K562 (cell line): ENCODE data around the gene LGALS12.

Experiments used
- DPF2 ChIP-seq: fragments of 450-650 bp; IDR thresholded peaks from 2 replicates; pipeline ENCODE4 v1.6.1; 2016
- FOXK1 ChIP-seq: sonication (generic); formaldehyde crosslinking; IDR thresholded peaks from 2 replicates; pipeline ENCODE4 v1.8.0; 2022; ENCODE audit warnings: missing genetic modification reagents, mild to moderate bottlenecking, borderline replicate concordance
- FOXM1 ChIP-seq, 2 experiments: fragments of 450-650 bp in 1 of 2; sonication (generic) in 1 of 2; formaldehyde crosslinking in 1 of 2; IDR thresholded peaks; 2 replicates each; pipeline versions ENCODE4 v1.6.1 to v1.9.0; 2017 to 2022; ENCODE audit warnings: low read depth in 2 of 2, mild to moderate bottlenecking in 2 of 2, missing genetic modification reagents in 1 of 2, moderate library complexity in 1 of 2
- JUND ChIP-seq, 2 experiments: IDR thresholded peaks; 2 replicates in 1 of 2; 3 replicates in 1 of 2; pipeline ENCODE4 v1.6.1; 2011; ENCODE audit warnings: borderline replicate concordance in 2 of 2, low read depth in 2 of 2, low read length in 2 of 2, improper control_type of control experiment in 1 of 2, missing biosample characterization in 1 of 2, missing genetic modification characterization in 1 of 2, missing genetic modification reagents in 1 of 2
- KDM5B ChIP-seq: fragments of 200-600 bp; sonication (generic); IDR thresholded peaks from 2 replicates; pipeline ENCODE4 v1.6.1; 2012; ENCODE audit warnings: low read depth, mild to moderate bottlenecking, moderate library complexity, low read length, control low read depth, inconsistent platforms; ENCODE audit not compliant: insufficient replicate concordance
- MAZ ChIP-seq, 2 experiments: fragments of 450-650 bp in 1 of 2; sonication (generic) in 1 of 2; formaldehyde crosslinking; IDR thresholded peaks in 1 of 2; conservative IDR thresholded peaks in 1 of 2; 2 replicates each; pipeline versions ENCODE4 v1.4.0 to v1.5.0; 2020; ENCODE audit warnings: mild to moderate bottlenecking in 1 of 2, missing genetic modification reagents in 1 of 2
- RREB1 ChIP-seq: fragments of 250-450 bp; sonication (Bioruptor Pico); IDR thresholded peaks from 2 replicates; pipeline ENCODE4 v1.4.0; 2020
- TBL1XR1 ChIP-seq, 2 experiments: IDR thresholded peaks; 2 replicates each; pipeline ENCODE4 v1.6.1; 2012; ENCODE audit warnings: improper control_type of control experiment in 2 of 2, low read length in 2 of 2, mild to moderate bottlenecking in 1 of 2
- ZBTB26 ChIP-seq: fragments of 450-650 bp; formaldehyde crosslinking; IDR thresholded peaks from 2 replicates; pipeline ENCODE4 v1.4.0; 2022; ENCODE audit warnings: missing genetic modification characterization
- TF ChIP-seq, protein P1 (sequence below): sonication (generic); formaldehyde crosslinking; IDR thresholded peaks from 2 replicates; pipeline ENCODE4 v1.8.0; 2022; ENCODE audit warnings: mild to moderate bottlenecking, missing genetic modification reagents

GRCh38 chr11:63491240-63491587, 14.7 kb upstream of the LGALS12 start:
- TF ChIP-seq, protein P1, sequence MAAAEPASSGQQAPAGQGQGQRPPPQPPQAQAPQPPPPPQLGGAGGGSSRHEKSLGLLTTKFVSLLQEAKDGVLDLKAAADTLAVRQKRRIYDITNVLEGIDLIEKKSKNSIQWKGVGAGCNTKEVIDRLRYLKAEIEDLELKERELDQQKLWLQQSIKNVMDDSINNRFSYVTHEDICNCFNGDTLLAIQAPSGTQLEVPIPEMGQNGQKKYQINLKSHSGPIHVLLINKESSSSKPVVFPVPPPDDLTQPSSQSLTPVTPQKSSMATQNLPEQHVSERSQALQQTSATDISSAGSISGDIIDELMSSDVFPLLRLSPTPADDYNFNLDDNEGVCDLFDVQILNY (CRISPR knock-in tag): no peak
- no peak for TF ChIP-seq ZBTB26
- no peak for TF ChIP-seq DPF2
- TF ChIP-seq KDM5B: no peak
- TF ChIP-seq MAZ (CRISPR knock-in tag; conservative IDR thresholded peaks at IDR 0.05 in 1 of 2, IDR thresholded peaks at IDR 0.05 in 1 of 2): no peak
- TF ChIP-seq FOXK1: no peak
- no peak for TF ChIP-seq FOXM1 (IDR thresholded peaks at IDR 0.05; ENCODE audit: low read depth)
- TF ChIP-seq FOXM1 (CRISPR knock-in tag; IDR thresholded peaks at IDR 0.05; ENCODE audit: low read depth): no peak
- no peak for TF ChIP-seq TBL1XR1 (IDR thresholded peaks at IDR 0.05; ENCODE audit: low read length in 2 of 2)
- TF ChIP-seq RREB1 (CRISPR knock-in tag): no peak
- no peak for TF ChIP-seq JUND (IDR thresholded peaks at IDR 0.05; ENCODE audit: borderline replicate concordance, low read depth, low read length)
- TF ChIP-seq JUND (tag; IDR thresholded peaks at IDR 0.05; ENCODE audit: borderline replicate concordance, low read depth, low read length): no peak
